Skeletal muscle satellite cell (primary cell): Measurements from ENCODE around the gene RASA1.
"Not testable (repeated sequence)": the region's sequence is repeated elsewhere in the genome, so short reads cannot be mapped to it uniquely, and the experiment has no call there.

ENCODE experiments used
- H3K27me3 ChIP-seq: 2 replicates; pipeline ENCODE4 v1.7.0; 2013; ENCODE audit warnings: low read length; ENCODE audit not compliant: control insufficient read depth, insufficient read depth
- H3K36me3 ChIP-seq: 2 replicates; pipeline ENCODE4 v1.7.0; 2013; ENCODE audit warnings: mild to moderate bottlenecking, control low read depth, low read length; ENCODE audit not compliant: insufficient read depth
- H3K4me1 ChIP-seq: 2 replicates; pipeline ENCODE4 v1.7.0; 2013; ENCODE audit warnings: low read length; ENCODE audit not compliant: control insufficient read depth, insufficient read depth
- H3K4me2 ChIP-seq: 2 replicates; pipeline ENCODE4 v1.7.0; 2013; ENCODE audit warnings: mild to moderate bottlenecking, low read length
- H3K4me3 ChIP-seq: 2 replicates; pipeline ENCODE4 v1.7.0; 2013; ENCODE audit warnings: low read length
- H3K9ac ChIP-seq: 2 replicates; pipeline ENCODE4 v1.7.0; 2013; ENCODE audit warnings: mild to moderate bottlenecking, low read depth, low read length, moderate library complexity
- H3K9me3 ChIP-seq: replicated peaks from 2 replicates; pipeline ENCODE4 v1.7.0; 2013; ENCODE audit warnings: mild to moderate bottlenecking, control low read depth, low read length

RASA1 gene

GRCh38 chr5:87287266-87287665, 19.6 kb downstream of the RASA1 start:
- H3K9ac ChIP-seq, H3K4me1 ChIP-seq, H3K9me3 ChIP-seq, H3K27me3 ChIP-seq, H3K4me3 ChIP-seq, H3K4me2 ChIP-seq: not testable (repeated sequence)
- peaks cover 28% of the 10 kb centered on the region for H3K36me3 ChIP-seq

DNA sequence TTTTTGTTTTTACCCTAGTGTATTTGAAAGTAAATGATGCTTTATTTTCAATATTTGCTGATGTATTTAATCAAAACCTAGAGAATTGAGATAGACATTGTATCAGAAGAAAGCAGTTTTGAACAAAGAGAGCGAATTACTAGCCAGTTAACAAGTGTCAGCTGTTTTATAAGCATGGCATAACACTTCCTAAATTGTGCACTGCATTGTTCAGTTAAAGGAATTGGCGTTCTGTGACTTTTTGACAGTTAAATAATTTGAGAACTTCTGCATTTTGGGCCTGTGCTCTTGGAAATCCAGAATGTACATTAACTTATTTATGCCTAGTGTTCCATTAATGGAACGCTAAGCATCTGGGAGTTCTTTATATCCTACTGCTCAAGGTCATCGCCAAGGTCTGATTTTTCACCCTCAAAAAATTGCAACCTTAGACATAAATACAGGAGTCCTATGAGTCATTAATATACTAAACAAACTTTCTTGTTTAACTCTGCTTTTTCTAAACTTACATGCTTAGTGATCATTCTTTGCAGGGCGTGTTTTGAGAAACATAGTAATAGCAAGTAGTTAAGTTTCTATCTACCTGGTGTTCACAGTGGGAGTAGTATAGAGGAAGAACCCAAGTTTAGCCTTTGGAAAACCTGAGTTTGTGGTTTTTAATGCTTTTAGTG, 31.1 kb downstream of the RASA1 start:
- H3K9me3 ChIP-seq: no peaks in the 10 kb centered on the region
- no peaks in the 10 kb centered on the region for H3K27me3 ChIP-seq
- peak overlapping the region; percentile 3 for H3K4me3 ChIP-seq
- H3K9ac ChIP-seq: no peak overlapping the region
- peaks cover 63% of the 10 kb centered on the region for H3K4me1 ChIP-seq
- H3K36me3 ChIP-seq: no peaks in the 10 kb centered on the region
- H3K4me2 ChIP-seq: no peak overlapping the region

DNA sequence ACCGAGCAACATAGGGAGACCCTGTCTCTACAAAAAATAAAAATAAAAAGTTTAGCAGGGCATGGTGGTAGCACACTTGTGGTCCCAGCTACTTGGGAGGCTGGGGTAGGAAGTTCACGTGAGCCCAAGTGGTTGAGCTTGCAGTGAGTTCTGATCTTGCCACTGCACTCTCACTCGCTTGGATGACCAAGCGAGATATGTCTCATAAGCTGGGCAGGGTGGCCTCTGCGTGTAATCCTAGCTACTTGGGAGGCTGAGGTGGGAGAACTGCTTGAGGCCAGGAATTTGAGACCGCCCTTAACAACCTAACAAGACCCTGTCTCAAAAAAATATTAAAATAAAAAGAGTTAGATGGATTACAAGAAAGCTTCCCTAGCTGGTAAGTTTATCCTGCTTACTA, 32.5 kb downstream of the RASA1 start:
- peaks cover 63% of the 10 kb centered on the region for H3K4me1 ChIP-seq
- H3K36me3 ChIP-seq: peaks cover 7% of the 10 kb centered on the region
- H3K27me3 ChIP-seq: no peaks in the 10 kb centered on the region
- no peak overlapping the region for H3K4me3 ChIP-seq
- H3K9ac ChIP-seq: no peak overlapping the region
- H3K9me3 ChIP-seq: no peaks in the 10 kb centered on the region
- peak overlapping the region; percentile 21 for H3K4me2 ChIP-seq

- no peak overlapping the region for H3K4me3 ChIP-seq
- H3K4me1 ChIP-seq: peaks cover 63% of the 10 kb centered on the region
- no peak overlapping the region for H3K9ac ChIP-seq
- H3K4me2 ChIP-seq: peak overlapping the region; percentile 33
- H3K36me3 ChIP-seq: peaks cover 13% of the 10 kb centered on the region
- no peaks in the 10 kb centered on the region for H3K9me3 ChIP-seq
- H3K27me3 ChIP-seq: no peaks in the 10 kb centered on the region
These were observed 33.1 kb downstream of the RASA1 start for GRCh38 chr5:87300744-87301143.

DNA sequence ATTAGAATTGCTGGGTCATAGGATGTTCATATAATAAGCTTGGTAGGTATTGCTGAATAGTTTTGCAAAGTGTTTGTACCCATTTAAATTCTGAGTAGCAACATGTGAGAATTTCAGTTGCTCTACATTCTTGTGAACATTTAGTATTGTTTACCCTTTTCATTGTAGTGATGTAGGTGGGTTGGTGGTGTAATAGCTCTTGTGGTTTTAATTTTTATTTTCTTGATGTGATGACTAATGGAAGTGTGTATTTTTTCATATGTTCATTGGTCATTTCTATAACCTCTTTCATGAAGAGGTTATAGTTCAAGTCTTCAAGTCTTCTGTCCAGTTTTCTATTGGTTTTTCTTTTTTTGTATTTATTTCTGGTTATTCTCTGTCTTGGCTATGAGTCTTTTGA, 34.4 kb downstream of the RASA1 start:
- Histone ChIP-seq H3K36me3 (peaks cover 20% of the 10 kb centered on the region), H3K27me3 (no peaks in the 10 kb centered on the region), H3K9me3 (no peaks in the 10 kb centered on the region), H3K4me2 (peak overlapping the region; percentile 34), H3K9ac (no peak overlapping the region), H3K4me3 (no peak overlapping the region), H3K4me1 (peaks cover 55% of the 10 kb centered on the region)

DNA sequence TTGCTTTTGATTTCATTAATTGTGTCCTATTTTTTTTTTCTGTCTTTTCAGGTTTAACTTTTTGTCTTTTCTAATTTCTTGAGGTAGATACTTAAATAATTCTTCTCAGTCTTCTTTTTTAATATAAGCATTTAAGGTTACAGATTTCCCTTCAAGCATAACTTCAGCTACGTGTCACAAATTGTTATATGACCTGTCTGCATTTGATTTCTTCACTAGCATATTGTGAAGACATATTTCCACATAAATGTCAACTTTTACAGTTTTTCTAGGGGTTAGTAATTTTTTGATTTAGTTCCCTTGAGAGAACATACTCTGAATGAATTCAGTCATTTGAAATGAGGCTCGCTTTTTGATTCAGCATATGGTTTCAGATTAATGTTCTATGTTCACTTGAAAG, 35.6 kb downstream of the RASA1 start:
- Histone ChIP-seq H3K27me3 (no peaks in the 10 kb centered on the region), H3K9ac (no peak overlapping the region), H3K9me3 (no peaks in the 10 kb centered on the region), H3K4me2 (no peak overlapping the region), H3K36me3 (peaks cover 20% of the 10 kb centered on the region), H3K4me1 (peaks cover 47% of the 10 kb centered on the region), H3K4me3 (no peak overlapping the region)

DNA sequence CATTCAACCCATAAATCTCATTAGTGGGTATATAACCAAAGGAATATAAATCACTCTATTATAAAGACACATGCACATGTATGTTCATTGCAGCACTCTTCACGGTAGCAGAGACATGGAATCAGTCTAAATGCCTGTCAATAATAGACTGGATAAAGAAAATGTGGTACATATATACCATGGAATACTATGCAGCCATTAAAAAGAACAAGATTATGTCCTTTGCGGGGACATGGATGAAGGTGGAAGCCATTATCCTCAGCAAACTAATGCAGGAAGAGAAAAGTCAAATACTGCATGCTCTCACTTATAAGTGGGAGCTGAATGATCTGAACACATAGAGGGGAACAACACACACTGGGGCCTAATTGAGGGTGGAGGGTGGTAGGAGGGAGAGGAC, 38.4 kb downstream of the RASA1 start:
- H3K4me1 ChIP-seq: peaks cover 23% of the 10 kb centered on the region

DNA sequence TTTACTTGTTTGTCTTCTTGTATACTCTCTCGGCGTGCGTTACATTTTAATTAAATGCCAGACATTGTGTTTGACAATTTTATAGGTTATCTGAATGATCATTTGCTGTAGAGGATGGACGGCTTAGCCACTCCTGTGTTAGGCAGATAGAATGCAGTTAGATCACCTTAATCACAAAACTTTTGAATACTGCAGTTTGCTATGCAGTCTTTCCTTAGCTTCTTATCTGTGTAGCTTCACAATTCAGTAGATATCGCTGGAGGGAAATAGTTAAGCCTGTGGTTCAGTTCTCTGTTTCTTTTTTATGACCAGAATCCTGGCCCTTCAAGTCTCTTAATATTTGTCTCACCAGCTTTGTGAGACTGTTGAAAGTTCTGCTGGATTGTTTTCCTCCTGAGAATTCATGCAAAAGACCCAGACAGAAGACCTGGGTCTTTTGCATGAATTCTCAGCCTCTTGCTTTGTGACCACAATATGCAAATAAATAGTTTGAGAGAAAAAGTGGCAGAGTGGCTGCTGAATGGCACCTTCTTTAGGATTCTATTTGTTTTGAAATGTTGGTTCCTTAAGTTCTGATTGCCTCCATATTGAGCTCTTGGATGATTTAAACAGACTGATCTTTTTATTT, 40.2 kb downstream of the RASA1 start:
- Histone ChIP-seq H3K4me1 (peaks cover 7% of the 10 kb centered on the region), H3K9me3 (no peaks in the 10 kb centered on the region), H3K4me2 (no peak overlapping the region), H3K9ac (no peak overlapping the region), H3K4me3 (no peak overlapping the region), H3K27me3 (no peaks in the 10 kb centered on the region), H3K36me3 (peaks cover 24% of the 10 kb centered on the region)

More for the DNA sequence above, 38.4 kb downstream of the RASA1 start:
- H3K9ac ChIP-seq, H3K4me3 ChIP-seq, H3K9me3 ChIP-seq, H3K27me3 ChIP-seq, H3K4me2 ChIP-seq: not testable (repeated sequence)
- peaks cover 24% of the 10 kb centered on the region for H3K36me3 ChIP-seq

DNA sequence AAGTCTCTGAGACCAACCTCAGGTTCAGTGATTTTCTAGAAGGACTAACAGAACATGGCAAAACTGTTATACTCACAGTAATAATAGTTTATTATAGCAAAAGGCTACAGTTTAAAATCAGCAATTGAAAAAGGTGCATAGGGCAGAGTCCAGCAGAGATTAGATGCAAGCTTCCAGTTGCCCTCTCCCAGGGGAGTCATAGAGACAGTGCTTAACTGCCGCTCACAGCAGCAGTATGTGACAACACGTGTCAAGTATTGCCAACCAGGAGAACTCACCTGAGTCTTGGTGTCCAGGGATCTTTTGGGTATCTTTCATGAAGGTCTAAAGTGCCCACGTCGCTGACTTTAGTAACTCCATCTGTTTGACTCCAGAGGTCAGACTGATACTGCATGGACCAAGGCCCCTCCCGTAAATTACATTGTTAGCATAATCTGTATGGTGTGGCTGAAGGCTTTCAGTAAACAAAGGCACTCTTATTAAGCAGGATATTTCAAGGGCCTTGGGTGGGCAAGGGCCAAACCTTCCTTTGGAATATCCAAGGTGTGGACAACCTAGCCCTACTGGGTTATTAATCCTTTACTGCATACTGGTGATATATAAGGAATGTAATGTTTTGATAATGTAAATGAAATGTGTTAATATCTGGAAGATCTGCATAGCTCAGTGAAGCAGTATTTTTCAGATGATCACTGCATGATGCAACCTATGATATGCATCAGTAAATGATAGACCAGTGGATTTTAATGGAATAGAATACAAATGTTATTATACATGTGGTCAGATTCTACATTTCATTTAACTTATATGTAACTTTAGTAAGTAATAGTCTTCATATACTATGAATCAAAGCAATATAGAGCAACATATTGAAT, 44.0 kb downstream of the RASA1 start:
- H3K4me1 ChIP-seq: peaks cover 3% of the 10 kb centered on the region
- no peaks in the 10 kb centered on the region for H3K27me3 ChIP-seq
- H3K4me2 ChIP-seq: no peak overlapping the region
- H3K9ac ChIP-seq: no peak overlapping the region
- no peaks in the 10 kb centered on the region for H3K9me3 ChIP-seq
- H3K36me3 ChIP-seq: peaks cover 4% of the 10 kb centered on the region
- H3K4me3 ChIP-seq: no peak overlapping the region

DNA sequence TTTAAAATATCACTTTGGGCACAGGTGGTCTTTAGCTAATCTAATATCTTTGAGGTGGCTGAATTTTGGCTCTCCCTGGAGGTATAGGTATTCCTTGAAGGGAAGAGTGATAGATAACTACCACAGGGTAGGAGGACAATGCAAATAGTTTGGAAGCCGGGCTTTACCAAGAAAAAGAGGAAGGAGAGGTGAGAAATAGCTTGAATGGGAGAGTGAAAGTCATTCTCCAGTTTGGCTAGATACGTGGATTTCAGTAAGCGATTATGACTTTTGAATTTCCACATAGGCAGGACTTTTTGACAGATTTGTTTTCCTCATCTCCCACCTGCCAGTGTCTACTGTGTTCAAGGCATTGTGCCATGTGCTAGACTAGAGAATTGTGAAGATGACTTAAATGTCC, 45.5 kb downstream of the RASA1 start:
- no peak overlapping the region for H3K4me2 ChIP-seq
- no peak overlapping the region for H3K9ac ChIP-seq
- H3K36me3 ChIP-seq: peaks cover 4% of the 10 kb centered on the region
- H3K4me3 ChIP-seq: no peak overlapping the region
- no peaks in the 10 kb centered on the region for H3K9me3 ChIP-seq
- H3K4me1 ChIP-seq: peaks cover 3% of the 10 kb centered on the region
- H3K27me3 ChIP-seq: no peaks in the 10 kb centered on the region

DNA sequence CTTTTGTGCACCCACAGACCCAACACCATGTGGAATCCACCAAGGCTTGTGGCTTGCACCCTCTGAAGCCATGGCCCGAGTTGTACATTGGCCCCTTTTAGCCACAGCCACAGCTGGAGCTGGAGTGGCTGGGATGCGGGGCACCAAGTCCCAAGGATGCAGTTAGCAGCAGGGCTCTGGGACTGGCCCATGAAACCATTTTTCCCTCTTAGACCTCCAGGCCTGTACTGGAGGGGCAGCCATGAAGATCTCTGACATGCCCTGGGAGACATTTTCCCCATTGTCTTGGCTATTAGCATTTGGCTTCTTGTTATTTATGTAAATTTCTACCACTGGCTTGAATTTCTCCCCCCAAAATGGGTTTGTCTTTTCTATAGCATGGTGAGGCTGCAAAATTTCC, 51.8 kb downstream of the RASA1 start:
- Histone ChIP-seq H3K27me3 (no peaks in the 10 kb centered on the region), H3K36me3 (no peaks in the 10 kb centered on the region), H3K4me1 (no peaks in the 10 kb centered on the region), H3K4me2 (no peak overlapping the region), H3K9ac (no peak overlapping the region), H3K4me3 (no peak overlapping the region), H3K9me3 (no peaks in the 10 kb centered on the region)
